Activated CD4-positive, alpha-beta T cell treated with anti-CD3 and anti-CD28 coated beads, Interleukin-2, amount 50 U/mL, for 4 hours (primary cell): Measurements from ENCODE around the gene SFN.
"Not testable (repeated sequence)": the region's sequence is repeated elsewhere in the genome, so short reads cannot be mapped to it uniquely, and the experiment has no call there.

Experiments used
- DNase-seq, 2 experiments: peaks; one replicate each; pipeline ENCODE4 v3.0.0-alpha.2; 2020

SFN gene

DNA sequence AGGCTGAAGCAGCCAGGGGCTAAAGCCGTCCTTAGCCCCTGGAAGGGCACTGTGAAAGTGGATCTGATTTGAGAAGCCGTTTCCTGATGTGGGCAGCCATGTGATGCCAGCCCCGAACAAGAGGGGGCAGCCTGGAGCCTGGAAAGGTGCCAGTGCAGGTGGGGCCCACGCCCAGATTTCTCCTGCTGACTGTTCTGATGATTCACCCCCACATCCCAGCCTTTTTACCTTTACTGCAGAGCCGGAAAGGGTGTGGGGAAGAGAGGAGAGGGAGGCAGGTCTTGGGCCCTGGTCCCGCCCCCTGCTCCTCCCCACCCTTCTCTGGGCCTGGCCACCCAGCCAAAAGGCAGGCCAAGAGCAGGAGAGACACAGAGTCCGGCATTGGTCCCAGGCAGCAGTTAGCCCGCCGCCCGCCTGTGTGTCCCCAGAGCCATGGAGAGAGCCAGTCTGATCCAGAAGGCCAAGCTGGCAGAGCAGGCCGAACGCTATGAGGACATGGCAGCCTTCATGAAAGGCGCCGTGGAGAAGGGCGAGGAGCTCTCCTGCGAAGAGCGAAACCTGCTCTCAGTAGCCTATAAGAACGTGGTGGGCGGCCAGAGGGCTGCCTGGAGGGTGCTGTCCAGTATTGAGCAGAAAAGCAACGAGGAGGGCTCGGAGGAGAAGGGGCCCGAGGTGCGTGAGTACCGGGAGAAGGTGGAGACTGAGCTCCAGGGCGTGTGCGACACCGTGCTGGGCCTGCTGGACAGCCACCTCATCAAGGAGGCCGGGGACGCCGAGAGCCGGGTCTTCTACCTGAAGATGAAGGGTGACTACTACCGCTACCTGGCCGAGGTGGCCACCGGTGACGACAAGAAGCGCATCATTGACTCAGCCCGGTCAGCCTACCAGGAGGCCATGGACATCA lies at the start of gene SFN:
Gene SFN, plus strand, starts transcription at position 369 of the 904 bp plus-strand sequence. Its CDS starts 64 bp downstream, at position 433.
- DNase-seq = peak; percentile 42 to 47

GRCh38 chr1:26814377-26814776 lies 48.6 kb upstream of the SFN start:
- DNase-seq = no peak

DNA sequence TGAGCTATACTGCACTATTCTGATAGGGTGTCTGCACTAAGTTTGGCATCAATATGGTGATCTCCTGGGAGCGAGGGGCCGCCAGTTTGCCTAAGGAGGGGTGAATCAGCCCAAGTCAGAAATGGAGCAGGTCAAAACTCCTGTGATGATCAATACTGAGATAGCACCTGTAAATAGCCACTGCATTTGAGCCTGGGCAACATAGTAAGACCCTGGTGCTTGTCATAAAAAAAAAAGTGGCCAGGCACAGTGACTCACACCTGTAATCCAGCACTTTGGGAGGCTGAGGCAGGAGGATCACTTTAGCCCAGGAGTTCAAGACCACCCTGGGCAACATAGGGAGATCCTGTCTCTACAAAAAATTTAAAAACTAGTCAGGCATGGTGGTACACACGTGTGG lies 48.1 kb upstream of the SFN start:
- no peak for DNase-seq

DNA sequence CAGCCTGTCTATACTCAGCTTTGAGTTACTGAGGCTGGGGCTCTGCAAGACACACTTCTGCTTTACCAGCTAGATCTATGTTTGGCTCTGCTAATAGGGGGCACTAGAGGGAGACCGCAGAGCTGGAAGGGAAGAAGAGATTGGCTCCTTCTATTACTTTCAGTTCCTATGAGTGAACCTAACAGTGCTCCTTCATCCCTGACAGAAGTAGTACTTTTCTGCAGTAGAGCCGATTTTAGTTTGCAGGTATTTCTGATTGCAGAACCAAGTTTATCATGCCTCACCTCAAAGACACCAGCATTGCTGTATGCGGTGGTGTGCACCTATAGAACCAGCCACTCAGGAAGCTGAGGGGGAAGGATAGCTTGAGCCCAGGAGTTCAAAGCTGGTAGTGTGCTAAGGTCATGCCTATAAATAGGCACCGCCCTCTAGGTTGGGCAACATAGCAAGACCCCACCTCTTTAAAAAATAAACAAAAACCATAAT lies 42.1 kb upstream of the SFN start:
- DNase-seq = peak; percentile 16 to 24

- no peak for DNase-seq
These were observed 40.1 kb upstream of the SFN start for GRCh38 chr1:26822737-26823395.

- no peak for DNase-seq
These were observed 38.2 kb upstream of the SFN start for GRCh38 chr1:26824731-26825130.

GRCh38 chr1:26826261-26827105 lies 36.5 kb upstream of the SFN start, which contains the start of gene ZDHHC18:
Gene ZDHHC18, plus strand, starts transcription at chr1:26826688. Its CDS starts 117 bp downstream, at chr1:26826805.
- DNase-seq = peak; percentile 53 to 56

- no peak for DNase-seq
These were observed 35.8 kb upstream of the SFN start for GRCh38 chr1:26827106-26827604.

DNA sequence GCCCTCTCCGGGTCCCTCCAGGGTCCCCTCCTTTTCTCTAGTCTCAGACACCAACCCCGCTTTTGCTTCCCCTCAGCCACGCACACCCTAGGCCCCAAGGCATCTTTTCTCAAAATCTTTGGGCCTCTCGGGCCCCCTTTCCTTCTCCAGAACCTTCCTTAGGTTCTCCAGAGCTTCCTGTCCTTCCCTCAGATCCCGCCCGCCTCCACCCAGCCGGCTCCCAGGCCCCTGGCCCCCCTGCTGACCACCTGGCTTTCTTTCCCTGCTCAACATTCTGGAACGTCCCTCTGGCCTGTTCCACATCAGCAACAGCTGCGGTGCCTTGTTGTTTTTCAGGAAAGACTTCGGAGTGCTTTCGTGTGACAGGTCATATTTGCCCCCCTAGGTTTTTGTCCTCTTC lies 35.3 kb upstream of the SFN start:
- no peak for DNase-seq

- DNase-seq = peak in 1 of 2 experiments; percentile 26
These were observed 34.4 kb upstream of the SFN start for GRCh38 chr1:26828411-26828991.

DNA sequence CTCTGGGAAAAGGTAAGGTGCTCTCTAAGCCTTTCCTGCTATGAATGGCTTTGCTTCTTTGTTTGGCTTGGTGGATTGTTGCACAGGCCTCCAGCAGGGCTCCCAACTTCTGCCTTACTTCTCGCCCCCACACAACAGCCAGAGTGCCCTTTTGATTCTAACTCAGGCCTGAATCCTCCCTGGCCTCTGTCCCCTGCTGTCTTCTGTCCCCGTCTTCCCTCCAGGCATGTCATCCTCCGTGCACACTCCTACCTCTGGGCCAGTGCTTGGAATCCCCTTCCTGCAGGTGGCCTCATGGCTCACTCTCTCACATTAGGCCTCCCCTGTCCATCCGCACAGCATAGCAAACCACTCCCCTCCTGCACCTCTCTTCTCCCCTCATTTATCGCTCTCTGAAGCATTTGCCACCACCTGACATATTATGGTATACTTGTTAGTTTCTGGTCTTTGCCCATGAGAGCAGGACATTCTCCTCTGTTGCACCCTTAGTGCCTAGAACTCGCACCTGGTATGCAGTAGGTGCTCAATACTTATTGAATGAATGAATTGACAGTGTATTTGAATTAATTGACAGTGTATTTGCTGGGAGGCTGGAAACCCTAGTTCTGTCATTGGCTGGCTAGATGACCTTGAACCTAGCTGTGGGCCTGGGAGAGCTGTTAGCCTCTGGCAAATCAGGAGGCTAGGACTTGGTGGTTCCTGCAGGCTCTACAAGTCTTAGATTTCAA lies 33.6 kb upstream of the SFN start:
- DNase-seq = no peak

DNA sequence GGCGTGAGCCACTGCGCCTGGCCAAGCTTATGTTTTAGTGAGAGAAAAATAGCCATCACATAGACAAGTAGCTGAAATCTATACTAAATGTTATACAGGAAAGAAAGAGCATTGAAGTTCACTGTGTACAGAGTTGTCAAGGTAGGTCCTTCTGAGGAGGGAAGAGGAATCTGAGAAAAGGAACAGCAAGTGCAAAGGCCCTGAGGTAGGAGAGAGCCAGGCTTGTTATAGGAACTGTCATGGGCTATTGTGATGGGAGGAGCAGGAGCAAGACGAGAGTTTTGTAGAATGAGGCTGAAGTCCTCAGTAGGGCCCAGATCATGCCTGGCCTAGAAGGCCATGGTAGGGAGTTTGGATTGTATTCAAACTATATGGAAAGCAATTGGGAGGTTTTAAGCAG lies 31.9 kb upstream of the SFN start:
- no peak for DNase-seq

- no peak for DNase-seq
These were observed 31.3 kb upstream of the SFN start for GRCh38 chr1:26831546-26832248.

DNA sequence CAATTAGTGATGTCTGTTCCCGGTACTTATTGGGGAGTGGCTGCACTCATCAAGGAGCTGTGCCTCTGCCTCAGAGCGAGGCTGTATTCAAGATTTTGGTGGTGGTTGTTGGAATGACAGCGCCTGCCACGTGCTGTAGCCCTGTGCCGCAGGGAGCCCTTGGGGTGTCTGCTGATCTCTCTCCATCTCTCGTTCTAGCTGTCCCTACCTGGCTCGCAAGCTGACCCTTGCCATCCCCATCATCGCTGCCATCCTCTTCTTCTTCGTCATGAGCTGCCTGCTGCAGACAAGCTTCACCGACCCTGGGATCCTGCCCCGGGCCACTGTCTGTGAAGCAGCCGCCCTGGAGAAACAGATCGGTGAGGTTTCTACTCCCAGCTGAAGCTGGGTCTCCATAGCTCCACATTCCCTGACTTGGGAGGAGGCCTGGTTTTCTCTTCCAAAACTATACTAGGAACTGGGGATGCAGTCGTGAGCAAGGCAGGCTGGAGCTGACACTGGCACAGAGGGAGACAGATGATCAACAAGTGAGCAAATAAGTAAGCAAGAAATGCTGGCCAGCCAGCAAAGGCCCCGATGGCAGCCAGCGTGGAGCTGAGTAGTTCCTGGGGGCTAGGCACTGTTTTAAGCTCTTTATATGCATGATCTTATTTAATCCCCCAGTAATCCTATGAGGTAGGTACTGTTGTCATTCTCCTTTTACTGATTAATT lies 30.5 kb upstream of the SFN start:
- DNase-seq = no peak

DNA sequence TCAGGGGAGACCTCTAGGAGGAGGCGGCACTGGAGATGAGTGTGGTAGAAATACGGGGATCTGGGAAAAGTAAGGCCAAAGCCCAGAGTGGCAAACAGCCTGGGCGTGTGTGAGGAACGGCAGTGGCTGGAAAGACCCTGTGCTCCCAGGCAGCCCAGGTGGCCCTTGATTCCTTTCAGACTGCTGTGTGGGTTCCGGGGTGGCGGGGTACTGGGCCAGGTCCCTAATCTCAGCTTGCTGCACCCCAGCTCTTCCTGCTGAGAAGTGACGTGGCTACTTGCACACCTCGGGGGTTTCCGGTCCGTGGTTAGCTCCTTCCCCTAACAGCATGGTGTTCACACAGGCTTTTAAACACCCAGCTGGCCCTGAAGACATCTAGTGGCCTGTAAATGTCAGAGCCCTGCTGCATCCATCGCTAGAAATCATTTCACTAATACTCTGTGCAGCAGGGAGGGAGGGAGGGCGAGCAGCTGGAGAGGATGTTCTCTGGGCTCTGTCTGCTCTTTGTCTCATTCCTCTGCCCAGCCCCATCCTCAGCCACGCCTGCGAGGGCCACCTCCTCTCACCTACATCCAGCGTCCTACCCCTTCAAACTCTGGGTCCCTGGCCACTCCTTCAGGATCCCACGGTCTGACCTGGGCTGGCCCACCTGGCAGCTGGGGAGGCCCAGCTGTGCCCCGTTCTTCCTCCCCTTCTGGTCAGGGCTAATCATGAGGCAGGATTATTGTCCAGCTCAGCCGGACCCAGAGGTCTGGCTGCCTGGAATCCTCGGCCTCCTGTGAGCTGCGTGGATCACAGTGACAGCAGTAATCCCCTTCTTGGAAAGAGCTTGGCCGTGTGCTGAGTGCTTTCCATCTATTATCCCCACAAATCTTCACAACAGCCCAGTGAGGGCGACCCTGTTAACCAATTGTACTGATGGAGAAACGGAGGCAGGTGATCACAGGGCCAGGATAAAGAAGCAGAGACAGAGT lies 29.2 kb upstream of the SFN start:
- DNase-seq = peak; percentile 81 to 87

- not testable (repeated sequence) for DNase-seq
These were observed 25.3 kb upstream of the SFN start for GRCh38 chr1:26837665-26838064.

DNA sequence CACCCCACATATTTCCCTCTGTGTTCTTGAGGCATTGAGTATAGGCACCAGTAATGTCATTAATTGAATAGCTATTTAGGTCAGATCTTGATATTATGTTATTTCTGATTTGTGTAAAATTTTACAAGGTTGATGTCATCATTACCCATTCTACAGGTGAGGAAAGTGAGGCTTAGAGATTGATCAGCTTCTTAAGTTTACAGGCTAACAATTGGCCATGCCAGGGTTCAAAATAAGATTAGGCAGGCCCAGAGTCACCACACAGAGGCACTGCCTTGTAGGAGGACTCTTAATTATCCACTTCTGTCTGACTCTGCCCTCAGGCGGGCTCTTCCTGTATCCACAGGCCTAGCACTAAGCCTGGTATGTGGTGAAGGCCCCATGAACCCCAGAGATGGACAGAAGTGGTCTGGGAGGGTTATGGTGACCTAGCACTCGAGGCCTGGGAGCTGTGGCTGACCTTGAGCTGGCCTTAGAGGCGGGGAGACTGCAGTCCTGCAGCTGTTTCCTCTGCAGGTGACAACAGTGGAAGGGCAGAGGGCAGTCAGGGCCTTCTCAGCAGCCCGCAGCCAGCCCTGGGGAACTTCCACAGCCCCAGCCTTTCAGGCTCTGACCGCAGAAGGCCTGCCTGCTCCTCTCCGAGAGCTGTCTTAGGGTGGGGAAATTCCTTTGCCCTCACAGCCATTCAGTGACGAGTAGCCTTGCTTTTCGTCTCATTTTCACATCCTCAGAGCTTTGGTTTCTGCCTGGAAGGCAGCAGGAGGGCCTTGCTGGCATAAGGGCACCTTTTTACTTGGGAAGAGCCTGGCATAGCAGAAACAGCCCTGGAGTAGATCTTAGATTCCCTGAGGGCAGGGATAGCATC lies 24.2 kb upstream of the SFN start:
- DNase-seq = peak; percentile 52 to 56

DNA sequence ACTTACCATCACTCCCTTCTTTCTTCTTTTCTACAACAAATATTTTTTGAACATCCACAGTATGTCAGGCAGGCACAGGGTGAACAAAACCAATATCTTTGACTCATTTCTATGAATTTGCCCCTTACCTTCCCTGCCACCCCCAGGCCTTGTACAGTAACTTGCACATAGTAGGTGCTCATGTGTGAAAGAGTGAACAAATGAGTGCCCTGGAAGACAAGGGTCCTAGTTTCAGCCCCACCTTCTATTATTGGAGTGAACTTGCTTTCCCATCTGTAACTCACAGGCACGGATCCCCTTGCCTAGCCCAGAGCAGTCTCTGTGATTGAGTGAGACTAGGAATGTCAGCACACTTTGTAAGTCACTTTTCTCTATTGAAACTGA lies 23.6 kb upstream of the SFN start:
- no peak for DNase-seq
